Measurements from ENCODE around the gene SDK2.

GRCh38 chr17:73625991-73626673 lies 18.1 kb downstream of the SDK2 start:
- no peak for TF ChIP-seq CTCF (IDR thresholded peaks at IDR 0.05; ENCODE audit: insufficient read depth, low read length)
- TF ChIP-seq GABPA (IDR thresholded peaks at IDR 0.05; ENCODE audit: low read depth): no peak
- no peak for TF ChIP-seq REST (IDR thresholded peaks at IDR 0.05; ENCODE audit: insufficient replicate concordance, low read depth)
